Fibroblast of skin of left quadriceps (primary cell): ENCODE data around the gene PTP4A2.
"Not testable (repeated sequence)": the region's sequence is repeated elsewhere in the genome, so short reads cannot be mapped to it uniquely, and the experiment has no call there.

Source experiments
- DNase-seq, 2 experiments: peaks; one replicate each; pipeline ENCODE4 v3.0.0-alpha.2; 2013; ENCODE audit warnings: low read depth in 2 of 2

Gene PTP4A2

GRCh38 chr1:31949862-31950261, 11.7 kb upstream of the PTP4A2 start:
- no peak for DNase-seq

GRCh38 chr1:31945677-31946076, 7.5 kb upstream of the PTP4A2 start:
- not testable (repeated sequence) for DNase-seq

DNA sequence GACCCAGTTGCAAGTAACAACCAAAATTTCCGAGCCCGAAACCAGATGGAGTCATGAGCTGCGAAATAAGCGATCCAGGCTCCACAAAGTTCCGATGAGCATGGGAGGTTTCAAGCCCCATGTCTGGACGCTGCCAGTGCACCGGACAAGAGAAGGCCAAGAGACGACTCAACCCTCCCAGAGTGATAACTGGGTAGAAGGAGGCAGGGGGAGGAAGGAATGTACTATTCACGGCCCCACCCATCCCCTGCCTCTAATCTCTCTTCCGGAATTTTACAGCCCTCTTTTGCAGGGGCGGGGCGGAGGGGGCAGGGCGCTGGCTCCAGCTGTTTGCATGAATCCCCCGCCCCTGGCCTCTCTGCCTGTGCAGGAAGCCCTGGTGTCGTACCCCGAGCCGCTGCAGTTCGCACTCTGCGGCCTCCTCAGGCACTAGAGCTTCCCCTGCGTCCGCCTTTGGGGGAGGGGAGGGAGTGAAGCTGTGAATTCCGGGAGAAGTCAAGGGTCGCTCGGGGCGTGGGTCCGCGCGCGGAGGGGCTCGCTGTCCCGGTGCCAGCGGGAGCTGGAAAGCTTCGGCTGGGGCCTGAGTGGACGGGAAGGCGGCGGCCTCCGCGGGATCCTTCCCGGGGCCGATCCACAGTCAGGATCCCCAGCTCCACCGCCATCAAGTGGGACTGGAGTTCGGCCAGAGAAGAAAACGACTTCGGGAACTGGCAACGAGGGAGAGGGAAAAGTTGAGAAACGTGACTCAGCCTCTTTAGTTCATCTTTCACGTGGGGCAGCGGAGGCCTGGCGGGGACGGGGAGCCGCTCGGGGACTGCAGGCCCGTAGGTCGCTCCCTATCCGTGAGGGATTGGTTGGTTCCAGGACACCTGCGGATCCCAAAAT, 6.3 kb upstream of the PTP4A2 start:
- DNase-seq, result peak; percentile 77 to 79

- no peak for DNase-seq
Measured at GRCh38 chr1:31943546-31944184, 5.5 kb upstream of the PTP4A2 start.

DNA sequence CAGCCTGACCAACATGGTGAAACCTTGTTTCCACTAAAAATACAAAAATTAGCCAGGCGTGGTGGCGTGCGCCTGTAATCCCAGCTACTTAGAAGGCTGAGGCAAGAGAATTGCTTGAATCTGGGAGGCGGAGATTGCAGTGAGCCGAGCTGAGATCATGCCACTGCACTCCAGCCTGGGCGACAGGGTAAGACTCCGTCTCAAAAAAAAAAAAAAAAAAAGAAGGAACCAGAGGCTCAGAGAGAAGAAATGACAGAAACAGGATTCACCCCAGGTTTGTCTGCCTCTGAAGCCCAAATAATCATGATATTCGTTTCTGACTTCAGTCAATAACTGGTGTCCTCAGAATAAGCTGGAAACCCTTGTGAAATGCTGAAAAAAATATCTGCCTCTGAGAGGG, 3.9 kb upstream of the PTP4A2 start:
- DNase-seq, result not testable (repeated sequence)

GRCh38 chr1:31939484-31940329, 1.5 kb upstream of the PTP4A2 start:
- peak; percentile 60 to 68 for DNase-seq

- no peak for DNase-seq
Measured at GRCh38 chr1:31937300-31938183, 626 bp downstream of the PTP4A2 start.

- no peak for DNase-seq
Measured at GRCh38 chr1:31936981-31937299, 1.2 kb downstream of the PTP4A2 start.

DNA sequence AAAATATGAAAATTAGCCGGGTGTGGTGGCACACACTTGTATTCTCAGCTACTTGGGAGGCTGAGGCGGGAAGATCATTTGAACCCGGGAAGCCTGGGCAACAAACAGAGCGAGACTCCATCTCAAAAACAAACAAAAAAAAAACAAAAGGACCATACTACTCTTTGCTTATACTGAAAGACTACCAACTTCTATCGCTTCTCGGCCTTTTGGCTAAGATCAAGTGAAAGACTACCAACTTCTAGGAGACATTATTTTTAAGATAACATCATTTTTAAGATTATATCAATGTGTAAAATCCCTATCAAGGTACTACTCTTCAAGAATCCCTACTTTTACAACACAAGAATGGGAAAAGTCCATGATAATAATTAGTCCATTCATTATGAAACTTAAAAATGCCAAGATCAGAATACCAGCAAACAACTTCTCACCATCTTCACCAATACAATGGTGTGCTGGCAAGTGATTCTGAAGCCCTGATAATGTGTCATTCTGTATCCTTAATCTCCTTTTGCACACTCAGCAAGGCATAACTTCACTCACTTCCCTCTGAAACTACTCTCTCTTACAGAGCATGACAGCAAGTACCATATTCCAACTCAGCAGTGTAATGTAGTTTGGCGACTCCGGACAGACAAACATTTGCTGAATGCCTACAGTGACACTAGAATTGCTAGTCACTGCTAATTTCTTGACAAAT, 1.7 kb downstream of the PTP4A2 start:
- no peak for DNase-seq

- DNase-seq, result no peak
Measured at GRCh38 chr1:31934706-31935629, 3.2 kb downstream of the PTP4A2 start.

GRCh38 chr1:31932491-31933316, 5.5 kb downstream of the PTP4A2 start:
- DNase-seq, result no peak

DNA sequence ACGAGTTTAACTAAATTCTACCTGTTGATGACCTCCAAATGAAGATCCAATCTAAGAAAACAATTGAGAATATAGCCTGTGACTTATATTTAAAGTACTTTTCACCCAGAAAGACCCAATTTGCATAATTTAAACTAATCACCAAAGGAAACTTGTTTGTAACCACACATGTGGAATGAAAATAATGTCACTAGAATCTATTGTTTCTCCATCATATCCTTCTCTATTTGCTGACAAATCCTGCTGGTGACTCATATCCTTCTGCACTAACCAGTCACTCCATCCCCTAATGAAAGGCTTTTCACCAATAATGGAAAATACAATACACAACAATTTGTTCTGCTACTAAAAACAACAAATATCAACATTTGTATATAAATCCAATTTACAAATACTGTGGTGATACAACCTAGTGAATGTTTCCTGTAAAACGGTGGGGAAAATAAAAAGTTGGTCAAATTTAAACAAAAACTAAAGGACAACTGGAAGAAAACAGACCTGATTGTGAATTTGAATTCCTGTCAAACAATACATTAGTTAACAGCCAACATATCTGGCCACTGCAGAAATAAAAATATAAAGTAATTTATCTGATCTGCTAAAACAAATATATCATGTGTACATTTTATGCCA, 6.5 kb downstream of the PTP4A2 start:
- DNase-seq, result no peak

GRCh38 chr1:31930836-31931592, 7.2 kb downstream of the PTP4A2 start:
- no peak for DNase-seq

DNA sequence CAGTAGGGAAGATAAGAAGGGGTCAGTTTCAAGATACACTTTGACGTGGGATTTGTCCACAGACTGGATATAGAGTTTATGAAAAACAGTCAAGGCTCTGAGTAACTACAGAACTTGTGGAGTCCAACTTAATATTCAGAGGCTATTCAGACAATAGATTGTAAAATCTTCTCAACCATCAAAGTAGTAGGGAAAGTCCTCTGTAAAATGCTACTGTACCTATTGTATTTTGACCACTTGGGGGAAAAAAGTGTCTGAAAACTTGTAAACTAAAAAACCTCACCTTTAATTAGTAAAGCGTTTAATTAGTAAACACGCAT, 10.5 kb downstream of the PTP4A2 start:
- DNase-seq, result no peak

DNA sequence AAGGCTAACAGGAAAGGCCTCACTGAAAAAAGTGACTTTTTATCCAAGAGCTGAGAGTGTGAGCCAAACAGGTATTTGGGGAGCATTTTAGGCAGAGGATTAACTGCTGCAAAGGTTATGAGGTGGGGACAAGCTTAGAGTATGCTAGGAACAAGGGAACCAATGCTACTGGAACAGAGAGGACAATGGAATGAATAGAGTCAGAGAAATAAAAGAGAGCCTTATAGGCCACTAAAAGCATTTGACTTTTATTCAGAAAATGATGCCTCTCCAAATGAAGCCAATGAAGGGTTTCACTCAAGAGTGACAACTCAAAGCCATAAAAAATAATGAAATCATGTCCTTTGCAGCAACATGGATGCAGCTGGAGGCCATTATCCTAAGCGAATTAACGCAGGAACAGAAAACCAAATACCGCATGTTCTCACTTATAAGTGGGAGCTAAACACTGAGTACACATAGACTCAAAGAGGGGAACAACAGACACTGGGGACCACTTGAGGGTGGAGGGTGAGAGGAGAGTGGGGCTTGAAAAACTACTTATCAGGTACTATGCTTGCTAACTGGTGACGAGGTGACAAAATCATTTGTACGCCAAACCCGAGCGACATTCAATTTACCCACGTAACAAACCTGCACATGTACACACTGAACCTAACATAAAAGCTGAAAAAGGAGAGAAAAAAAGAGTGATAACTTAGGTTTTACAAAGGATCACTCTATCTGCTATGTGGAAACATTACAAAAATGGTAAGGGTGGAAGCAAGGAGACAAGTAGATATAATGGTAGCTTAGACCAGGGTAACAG, 11.1 kb downstream of the PTP4A2 start:
- no peak for DNase-seq

- DNase-seq, result no peak
Measured at GRCh38 chr1:31926252-31926651, 11.9 kb downstream of the PTP4A2 start.

- DNase-seq, result not testable (repeated sequence)
Measured at GRCh38 chr1:31925824-31926223, 12.3 kb downstream of the PTP4A2 start.
